Fibroblast of mammary gland (primary cell): ENCODE data around the gene TMEM237.

ENCODE experiments used
- DNase-seq: peaks from one replicate; pipeline ENCODE4 v3.0.0-alpha.2; 2010; ENCODE audit warnings: low read depth
- H3K4me3 ChIP-seq: 2 replicates; pipeline ENCODE4 v1.5.1; 2011; ENCODE audit warnings: low read depth, mild to moderate bottlenecking, low read length, moderate library complexity; ENCODE audit not compliant: control insufficient read depth
- TF ChIP-seq, protein P1 (sequence below): conservative IDR thresholded peaks from 2 replicates; pipeline ENCODE4 v1.5.1; 2011; ENCODE audit warnings: low read depth, low read length, inconsistent platforms; ENCODE audit not compliant: control insufficient read depth, insufficient read depth

Gene TMEM237

DNA sequence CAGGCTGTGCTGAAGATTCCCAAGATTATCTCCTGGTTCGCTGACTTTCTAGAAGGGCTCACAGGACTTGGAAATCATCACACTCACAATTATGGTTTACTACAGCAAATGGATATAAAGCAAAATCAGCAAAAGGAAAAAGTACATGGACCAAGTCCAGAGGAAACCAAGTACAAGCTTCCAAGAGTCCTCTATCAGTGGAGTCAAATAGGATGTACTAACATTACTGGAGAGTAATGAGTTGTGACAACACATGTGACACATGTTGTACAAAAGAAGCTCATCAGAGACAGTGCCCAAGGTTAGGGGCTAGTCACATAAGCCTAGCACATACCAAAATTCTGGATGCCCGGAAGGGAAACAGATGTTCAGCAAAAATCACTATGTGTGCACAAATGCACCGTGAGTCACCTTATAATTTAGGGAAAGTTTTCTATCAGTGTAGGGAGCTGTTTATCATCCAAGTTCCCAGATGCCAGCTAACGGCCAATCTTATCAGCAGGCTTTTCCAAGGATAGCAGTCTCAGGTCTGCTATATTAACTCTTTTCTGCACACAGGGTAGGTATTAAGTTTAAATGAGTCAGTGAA is 9.5 kb downstream of the TMEM237 start:
- no peak for DNase-seq
- TF ChIP-seq, protein P1, sequence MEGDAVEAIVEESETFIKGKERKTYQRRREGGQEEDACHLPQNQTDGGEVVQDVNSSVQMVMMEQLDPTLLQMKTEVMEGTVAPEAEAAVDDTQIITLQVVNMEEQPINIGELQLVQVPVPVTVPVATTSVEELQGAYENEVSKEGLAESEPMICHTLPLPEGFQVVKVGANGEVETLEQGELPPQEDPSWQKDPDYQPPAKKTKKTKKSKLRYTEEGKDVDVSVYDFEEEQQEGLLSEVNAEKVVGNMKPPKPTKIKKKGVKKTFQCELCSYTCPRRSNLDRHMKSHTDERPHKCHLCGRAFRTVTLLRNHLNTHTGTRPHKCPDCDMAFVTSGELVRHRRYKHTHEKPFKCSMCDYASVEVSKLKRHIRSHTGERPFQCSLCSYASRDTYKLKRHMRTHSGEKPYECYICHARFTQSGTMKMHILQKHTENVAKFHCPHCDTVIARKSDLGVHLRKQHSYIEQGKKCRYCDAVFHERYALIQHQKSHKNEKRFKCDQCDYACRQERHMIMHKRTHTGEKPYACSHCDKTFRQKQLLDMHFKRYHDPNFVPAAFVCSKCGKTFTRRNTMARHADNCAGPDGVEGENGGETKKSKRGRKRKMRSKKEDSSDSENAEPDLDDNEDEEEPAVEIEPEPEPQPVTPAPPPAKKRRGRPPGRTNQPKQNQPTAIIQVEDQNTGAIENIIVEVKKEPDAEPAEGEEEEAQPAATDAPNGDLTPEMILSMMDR: no peak
- no peak overlapping the region for H3K4me3 ChIP-seq

DNA sequence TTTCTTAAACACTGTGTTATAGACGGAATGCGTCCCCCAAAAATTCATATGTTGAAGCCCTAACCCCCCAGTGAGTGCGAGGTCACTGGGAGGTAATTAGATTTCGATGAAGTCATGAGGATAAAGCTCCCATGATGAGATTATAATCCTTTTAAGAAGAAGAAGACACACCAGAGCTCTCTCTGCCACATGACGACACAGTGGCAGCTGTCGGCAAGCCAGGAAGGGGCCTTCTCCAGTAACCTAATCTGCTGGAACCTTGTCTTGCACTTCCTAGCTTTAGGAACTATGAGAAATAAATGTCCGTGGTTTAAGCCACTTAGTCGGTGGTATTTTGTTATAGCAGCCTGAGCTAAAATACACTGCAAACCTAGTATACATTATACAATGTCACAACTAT is 12.3 kb downstream of the TMEM237 start:
- TF ChIP-seq, protein P1: no peak
- no peak overlapping the region for H3K4me3 ChIP-seq
- DNase-seq: no peak

DNA sequence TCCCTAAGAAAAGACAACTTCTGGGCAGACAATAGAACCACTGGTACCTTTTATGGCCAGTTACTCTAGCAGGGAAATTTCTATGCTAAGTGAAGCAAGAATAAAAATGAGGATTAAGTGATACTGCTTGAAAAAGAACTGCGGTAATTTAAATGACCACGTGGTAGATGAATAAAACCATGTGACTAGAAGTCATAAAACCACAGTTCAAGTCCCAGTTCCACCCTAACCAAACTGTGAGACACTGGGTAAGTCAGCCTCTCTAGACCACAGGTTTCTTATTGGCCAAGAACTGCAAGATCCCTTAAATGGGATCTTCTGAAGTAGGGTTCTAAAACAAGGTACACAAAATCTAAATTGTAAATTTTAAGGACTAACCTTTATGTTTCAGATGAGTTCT is 12.7 kb downstream of the TMEM237 start:
- TF ChIP-seq, protein P1: no peak
- no peak overlapping the region for H3K4me3 ChIP-seq
- no peak for DNase-seq

DNA sequence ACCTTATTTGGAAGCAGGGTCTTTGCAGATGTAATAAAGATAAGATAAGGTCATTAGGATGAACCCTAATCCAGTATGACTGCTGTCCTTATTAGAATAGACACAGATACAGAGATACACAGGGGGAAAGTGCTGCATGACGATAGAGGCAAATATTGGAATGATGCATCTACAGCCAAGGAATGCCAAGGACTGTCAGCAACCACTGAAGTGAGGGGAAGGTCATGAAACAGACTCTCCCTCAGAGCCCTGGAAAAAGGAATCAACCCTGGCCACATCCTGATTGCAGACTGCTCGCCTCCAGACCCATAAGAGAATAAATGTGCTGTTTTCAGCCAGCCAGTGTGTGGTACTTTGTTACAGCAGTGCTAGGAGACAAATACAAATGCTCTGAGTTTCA is 14.8 kb downstream of the TMEM237 start:
- DNase-seq: no peak
- H3K4me3 ChIP-seq: no peak overlapping the region
- TF ChIP-seq, protein P1: no peak

GRCh38 chr2:201622306-201622970 is 20.9 kb downstream of the TMEM237 start:
- DNase-seq: peak; percentile 55
- TF ChIP-seq, protein P1: no peak
- no peak overlapping the region for H3K4me3 ChIP-seq

DNA sequence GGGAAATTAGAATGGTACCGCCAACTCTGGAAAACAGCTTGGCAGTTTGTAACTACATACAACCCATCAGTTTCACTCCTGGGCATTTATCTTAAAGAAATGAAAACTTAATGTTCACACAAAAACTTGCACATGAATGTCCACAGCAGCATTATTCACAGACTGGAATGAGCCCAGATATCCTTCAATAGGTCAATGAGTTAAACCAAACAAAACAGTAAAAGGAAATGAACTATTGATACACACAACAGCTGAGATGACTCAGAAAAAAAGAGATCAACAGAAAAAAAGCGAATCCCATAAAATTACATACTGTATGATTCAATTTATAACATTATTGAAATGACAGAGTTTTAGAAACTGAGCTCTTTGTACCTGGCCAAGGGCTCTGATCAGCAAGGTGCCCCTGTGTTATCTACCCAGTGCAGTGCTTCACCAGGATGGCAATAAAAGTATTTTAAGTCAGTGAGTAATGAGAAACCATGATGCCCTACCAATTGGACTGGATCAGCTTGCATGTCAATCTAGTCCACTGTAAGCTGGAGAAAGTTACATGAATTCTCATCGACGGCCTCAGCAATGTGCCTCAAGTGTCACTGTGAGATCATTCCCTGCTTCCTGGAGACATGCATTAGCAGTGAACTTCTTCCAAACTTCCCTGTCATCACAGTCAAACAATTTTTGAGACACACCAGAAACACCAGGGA is 21.9 kb downstream of the TMEM237 start:
- TF ChIP-seq, protein P1: no peak
- DNase-seq: no peak
- no peak overlapping the region for H3K4me3 ChIP-seq
